Measurements from ENCODE around the gene VNN1.

DNA sequence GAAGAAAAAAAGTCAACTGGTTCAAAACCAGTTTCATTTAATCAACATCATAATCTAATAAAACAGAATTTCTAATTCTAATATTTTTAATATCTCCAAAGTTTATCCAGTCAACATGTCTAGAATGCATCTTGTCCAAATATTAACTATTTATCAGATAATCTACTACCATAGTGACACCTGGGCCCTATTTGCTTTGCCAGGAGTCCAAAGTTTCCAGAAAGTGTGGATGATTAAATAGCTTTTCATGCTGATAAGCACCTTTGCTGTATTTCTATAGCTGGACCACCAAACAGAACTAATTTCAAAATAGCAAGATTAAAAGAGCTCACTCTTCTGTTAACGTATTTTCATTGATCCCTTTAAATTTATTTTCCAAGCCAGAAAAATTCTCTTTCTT is 42.6 kb downstream of the VNN1 start:
- TF ChIP-seq, protein P1, sequence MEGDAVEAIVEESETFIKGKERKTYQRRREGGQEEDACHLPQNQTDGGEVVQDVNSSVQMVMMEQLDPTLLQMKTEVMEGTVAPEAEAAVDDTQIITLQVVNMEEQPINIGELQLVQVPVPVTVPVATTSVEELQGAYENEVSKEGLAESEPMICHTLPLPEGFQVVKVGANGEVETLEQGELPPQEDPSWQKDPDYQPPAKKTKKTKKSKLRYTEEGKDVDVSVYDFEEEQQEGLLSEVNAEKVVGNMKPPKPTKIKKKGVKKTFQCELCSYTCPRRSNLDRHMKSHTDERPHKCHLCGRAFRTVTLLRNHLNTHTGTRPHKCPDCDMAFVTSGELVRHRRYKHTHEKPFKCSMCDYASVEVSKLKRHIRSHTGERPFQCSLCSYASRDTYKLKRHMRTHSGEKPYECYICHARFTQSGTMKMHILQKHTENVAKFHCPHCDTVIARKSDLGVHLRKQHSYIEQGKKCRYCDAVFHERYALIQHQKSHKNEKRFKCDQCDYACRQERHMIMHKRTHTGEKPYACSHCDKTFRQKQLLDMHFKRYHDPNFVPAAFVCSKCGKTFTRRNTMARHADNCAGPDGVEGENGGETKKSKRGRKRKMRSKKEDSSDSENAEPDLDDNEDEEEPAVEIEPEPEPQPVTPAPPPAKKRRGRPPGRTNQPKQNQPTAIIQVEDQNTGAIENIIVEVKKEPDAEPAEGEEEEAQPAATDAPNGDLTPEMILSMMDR (conservative IDR thresholded peaks at IDR 0.05), result no peak
- TF ChIP-seq ZFX (IDR thresholded peaks at IDR 0.05), result no peak

All from C4-2B (cell line).